Measurements from ENCODE around the gene ATXN10. TPM values are rescaled to one million over a fixed set of nuclear protein-coding genes. Genes with fewer than 3 reads are reported as not detected.

The ATXN10 gene
- total RNA-seq, 1 donor from 2014 or later, result 99.7 TPM

DNA sequence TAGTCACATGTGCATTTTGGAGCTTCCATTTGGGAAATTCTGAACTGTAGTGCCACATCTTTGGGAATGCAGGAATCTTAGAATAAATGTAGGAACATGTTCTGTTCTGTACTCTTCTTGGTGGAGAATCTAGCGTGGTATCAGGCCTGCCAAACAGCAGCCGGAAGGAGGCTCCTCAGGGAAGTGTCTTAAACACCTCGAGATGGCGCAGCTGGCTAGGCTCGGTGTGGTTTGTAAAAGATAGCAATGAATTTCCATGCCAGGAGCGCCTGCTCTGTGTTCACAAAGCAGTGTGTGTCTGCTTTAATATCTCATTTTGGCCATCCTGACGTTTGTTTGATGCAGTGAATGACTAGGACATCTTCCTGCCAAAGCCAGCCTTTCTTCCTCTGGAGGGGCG is 145.1 kb downstream of the ATXN10 start:
- Mint-ChIP-seq H3K9me3 (no peaks in the 10 kb centered on the region), H3K27ac (no peak overlapping the region), H3K36me3 (ENCODE audit: low read depth) (peaks cover 67% of the 10 kb centered on the region), H3K4me1 (no peaks in the 10 kb centered on the region), H3K27me3 (no peaks in the 10 kb centered on the region), H3K4me3 (no peak overlapping the region)
- TF ChIP-seq, protein P1, sequence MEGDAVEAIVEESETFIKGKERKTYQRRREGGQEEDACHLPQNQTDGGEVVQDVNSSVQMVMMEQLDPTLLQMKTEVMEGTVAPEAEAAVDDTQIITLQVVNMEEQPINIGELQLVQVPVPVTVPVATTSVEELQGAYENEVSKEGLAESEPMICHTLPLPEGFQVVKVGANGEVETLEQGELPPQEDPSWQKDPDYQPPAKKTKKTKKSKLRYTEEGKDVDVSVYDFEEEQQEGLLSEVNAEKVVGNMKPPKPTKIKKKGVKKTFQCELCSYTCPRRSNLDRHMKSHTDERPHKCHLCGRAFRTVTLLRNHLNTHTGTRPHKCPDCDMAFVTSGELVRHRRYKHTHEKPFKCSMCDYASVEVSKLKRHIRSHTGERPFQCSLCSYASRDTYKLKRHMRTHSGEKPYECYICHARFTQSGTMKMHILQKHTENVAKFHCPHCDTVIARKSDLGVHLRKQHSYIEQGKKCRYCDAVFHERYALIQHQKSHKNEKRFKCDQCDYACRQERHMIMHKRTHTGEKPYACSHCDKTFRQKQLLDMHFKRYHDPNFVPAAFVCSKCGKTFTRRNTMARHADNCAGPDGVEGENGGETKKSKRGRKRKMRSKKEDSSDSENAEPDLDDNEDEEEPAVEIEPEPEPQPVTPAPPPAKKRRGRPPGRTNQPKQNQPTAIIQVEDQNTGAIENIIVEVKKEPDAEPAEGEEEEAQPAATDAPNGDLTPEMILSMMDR (IDR thresholded peaks at IDR 0.05), result no peak
- ChIA-PET CTCF (no interaction called here), POLR2A (interaction anchor here (0.7 kb wide), 1 partner anchor 152 kb away, joined by 3 read pairs; no protein-coding TSS in a partner anchor)
- DNase-seq, result no peak
- intact Hi-C loops (cut with micrococcal nuclease), result no loop called here
- no peak for ATAC-seq (ENCODE audit: low read depth)

DNA sequence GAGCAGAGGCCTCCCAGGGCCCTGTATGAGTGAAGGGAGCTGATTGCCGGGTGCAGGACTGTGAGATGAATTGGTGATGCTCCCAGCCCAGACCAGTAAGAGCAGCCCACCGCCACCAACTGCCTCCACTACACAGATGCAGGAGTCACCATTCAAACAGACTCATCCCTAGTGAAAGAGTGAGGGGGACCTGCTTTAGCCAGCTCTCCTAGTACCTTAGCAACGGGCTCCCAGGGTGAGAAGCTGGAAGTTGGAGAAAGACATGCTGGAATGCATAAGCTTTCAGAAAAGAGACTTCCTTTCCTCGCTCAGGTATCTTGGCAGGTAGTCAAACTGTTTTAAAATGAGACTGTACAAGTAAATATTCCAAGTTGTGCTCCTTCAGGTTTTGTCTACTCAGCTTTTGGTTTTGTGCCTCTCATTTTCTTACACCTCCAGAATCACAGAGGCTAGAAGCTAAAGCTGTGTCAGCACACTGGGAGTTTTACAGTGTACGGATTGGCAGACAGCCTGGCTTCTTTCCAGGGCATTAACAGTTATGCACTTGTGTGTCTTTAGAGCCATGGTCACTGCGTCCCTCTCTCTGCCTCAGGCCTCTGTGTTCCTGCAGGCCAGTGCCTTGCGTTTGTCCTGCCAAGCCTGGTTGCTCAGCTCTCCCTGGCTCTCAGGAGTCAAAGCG is 146.2 kb downstream of the ATXN10 start:
- Mint-ChIP-seq H3K27me3 (no peaks in the 10 kb centered on the region), H3K9me3 (no peaks in the 10 kb centered on the region), H3K4me1 (no peaks in the 10 kb centered on the region), H3K27ac (no peak overlapping the region), H3K4me3 (no peak overlapping the region), H3K36me3 (ENCODE audit: low read depth) (peaks cover 60% of the 10 kb centered on the region)
- POLR2A ChIA-PET, result no interaction called here
- intact Hi-C loops (cut with micrococcal nuclease), result no loop called here
- CTCF ChIA-PET, result interaction anchor here (0.8 kb wide), 1 partner anchor 12 kb away, joined by 3 read pairs; no protein-coding TSS in a partner anchor
- ATAC-seq (ENCODE audit: low read depth), result no peak
- DNase-seq, result no peak
- TF ChIP-seq, protein P1 (IDR thresholded peaks at IDR 0.05), result no peak

DNA sequence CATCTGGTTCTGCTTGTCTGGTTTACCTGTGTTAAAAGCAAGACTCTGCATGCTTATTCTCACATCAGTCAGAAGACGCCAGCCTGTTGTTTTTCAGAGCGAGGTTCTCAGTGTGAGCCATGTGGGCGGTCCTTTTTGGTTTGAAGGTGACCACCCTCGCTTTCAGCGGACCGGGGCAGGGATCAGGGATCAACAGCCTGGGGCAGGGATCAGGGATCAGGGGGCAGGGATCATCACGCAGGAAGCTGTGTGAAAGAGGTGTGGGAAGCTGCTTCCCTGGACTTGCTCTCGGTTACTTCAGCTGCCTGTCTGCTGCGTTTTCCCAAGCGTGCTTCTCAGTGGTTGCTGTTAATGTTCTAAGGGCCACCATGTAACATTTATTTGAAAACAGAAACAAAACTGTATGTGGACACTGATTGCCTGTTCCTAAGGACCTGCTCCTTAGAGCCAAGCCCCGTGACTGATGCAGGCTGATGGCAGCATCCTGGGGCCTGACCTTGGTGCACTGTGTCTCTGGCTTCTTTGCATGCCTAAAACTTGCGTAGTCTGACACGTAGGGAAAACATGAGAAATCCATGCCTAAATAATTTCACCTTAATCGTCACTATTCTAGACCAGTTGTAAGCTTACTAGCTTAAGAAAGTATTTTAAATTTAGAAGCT is 146.9 kb downstream of the ATXN10 start:
- Mint-ChIP-seq H3K4me1 (no peaks in the 10 kb centered on the region), H3K27me3 (no peaks in the 10 kb centered on the region), H3K9me3 (no peaks in the 10 kb centered on the region), H3K27ac (no peak overlapping the region), H3K4me3 (no peak overlapping the region), H3K36me3 (ENCODE audit: low read depth) (peaks cover 56% of the 10 kb centered on the region)
- ChIA-PET POLR2A (no interaction called here), CTCF (interaction anchor here (0.8 kb wide), 1 partner anchor 12 kb away, joined by 3 read pairs; no protein-coding TSS in a partner anchor)
- no peak for ATAC-seq (ENCODE audit: low read depth)
- intact Hi-C loops (cut with micrococcal nuclease), result no loop called here
- no peak for DNase-seq
- TF ChIP-seq, protein P1 (IDR thresholded peaks at IDR 0.05), result no peak

DNA sequence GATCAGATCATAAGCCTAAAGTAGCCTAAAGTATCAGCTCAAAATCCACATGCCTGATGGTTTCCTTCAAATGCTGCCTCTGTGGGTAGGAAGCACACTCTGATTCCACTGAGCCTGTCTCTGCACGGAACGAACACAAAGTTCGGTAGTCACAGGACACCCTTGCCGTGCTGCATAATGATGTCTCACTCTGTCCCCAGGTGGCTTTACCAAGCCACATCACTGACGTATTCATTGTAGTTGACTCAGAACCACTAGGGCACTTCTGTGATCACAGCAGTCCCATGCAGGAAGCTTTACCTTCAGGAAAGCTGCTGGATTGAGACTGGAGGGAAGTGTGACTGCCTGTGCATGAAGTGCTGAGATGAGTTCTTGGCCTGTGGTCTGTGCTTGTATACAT is 147.7 kb downstream of the ATXN10 start:
- ATAC-seq (ENCODE audit: low read depth), result no peak
- ChIA-PET POLR2A (no interaction called here), CTCF (no interaction called here)
- H3K36me3 Mint-ChIP-seq (ENCODE audit: low read depth), result peaks cover 51% of the 10 kb centered on the region
- no peaks in the 10 kb centered on the region for H3K4me1 Mint-ChIP-seq
- H3K27ac Mint-ChIP-seq, result no peak overlapping the region
- intact Hi-C loops (cut with micrococcal nuclease), result no loop called here
- no peak for DNase-seq
- no peaks in the 10 kb centered on the region for H3K27me3 Mint-ChIP-seq
- H3K9me3 Mint-ChIP-seq, result no peaks in the 10 kb centered on the region
- no peak overlapping the region for H3K4me3 Mint-ChIP-seq
- TF ChIP-seq, protein P1 (IDR thresholded peaks at IDR 0.05), result no peak

DNA sequence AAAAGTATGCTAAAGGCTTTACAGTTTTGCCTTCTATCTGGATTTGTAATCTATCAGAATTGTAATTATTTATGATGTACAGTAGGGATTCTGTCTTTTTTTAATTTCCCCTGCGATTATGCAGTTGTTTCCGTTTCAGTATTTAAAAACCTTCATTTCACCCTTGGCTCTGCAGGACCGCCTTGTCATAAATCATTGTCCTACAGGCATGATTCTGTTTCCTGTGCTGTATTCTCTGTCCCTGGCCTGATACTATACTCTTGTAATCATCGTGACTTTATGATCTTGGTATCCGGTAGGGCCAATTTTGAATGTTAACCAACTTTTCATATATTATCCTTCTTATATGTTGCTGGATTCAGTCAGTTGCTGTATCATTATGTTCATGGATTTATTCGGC is 151.7 kb downstream of the ATXN10 start:
- Mint-ChIP-seq H3K4me3 (no peak overlapping the region), H3K4me1 (no peaks in the 10 kb centered on the region), H3K27me3 (no peaks in the 10 kb centered on the region), H3K27ac (no peak overlapping the region), H3K36me3 (ENCODE audit: low read depth) (peaks cover 40% of the 10 kb centered on the region), H3K9me3 (no peaks in the 10 kb centered on the region)
- ChIA-PET CTCF (no interaction called here), POLR2A (no interaction called here)
- ATAC-seq (ENCODE audit: low read depth) (no peak), DNase-seq (no peak)
- TF ChIP-seq, protein P1 (IDR thresholded peaks at IDR 0.05), result no peak
- intact Hi-C loops (cut with micrococcal nuclease), result no loop called here

Data from activated B cell treated with CpG ODN at 0.5 μM for 24 hours (primary cell).